ENCODE data around the gene SAP25. TPM values are rescaled to one million over a fixed set of nuclear protein-coding genes. Genes with fewer than 3 reads are reported as not detected.

The SAP25 gene
- total RNA-seq = not detected in 2 replicates

DNA sequence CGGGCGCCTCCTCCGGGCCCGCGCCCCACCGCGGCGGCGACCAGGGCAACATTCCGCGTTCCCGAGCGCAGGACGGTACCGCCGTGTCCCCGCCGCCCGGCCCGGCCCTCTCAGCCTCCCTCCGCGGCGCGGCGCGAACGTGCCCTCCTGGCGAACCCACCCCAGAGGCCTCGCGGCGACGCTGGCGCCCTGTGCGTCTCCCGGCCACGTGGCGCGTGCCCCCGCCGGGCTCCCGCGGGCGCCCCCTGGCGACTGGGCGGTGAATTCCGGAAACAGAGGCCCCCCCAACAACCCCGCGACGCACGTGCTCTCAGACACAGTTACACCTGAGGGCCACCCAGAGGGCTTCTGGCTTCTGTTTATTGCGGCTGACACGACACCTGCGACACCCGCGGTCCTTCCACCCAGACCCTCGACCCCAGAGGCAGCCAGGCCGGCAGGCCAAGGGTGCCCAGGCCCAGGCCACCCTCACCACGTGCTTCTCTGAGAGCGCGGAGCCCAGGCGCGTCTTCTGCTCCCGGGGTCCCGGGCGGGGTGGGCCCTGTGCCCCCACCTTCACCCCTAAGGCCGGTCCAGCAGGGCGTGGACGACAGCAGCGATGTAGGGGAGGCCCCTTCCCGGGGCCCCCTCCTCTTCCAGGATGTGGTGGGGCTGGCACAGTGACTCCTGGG is at the start of gene SAP25:
Gene SAP25 (minus strand): TSS at position 210 of the 671 bp plus-strand sequence. CDS start 158 bp downstream, at position 52.

DNA sequence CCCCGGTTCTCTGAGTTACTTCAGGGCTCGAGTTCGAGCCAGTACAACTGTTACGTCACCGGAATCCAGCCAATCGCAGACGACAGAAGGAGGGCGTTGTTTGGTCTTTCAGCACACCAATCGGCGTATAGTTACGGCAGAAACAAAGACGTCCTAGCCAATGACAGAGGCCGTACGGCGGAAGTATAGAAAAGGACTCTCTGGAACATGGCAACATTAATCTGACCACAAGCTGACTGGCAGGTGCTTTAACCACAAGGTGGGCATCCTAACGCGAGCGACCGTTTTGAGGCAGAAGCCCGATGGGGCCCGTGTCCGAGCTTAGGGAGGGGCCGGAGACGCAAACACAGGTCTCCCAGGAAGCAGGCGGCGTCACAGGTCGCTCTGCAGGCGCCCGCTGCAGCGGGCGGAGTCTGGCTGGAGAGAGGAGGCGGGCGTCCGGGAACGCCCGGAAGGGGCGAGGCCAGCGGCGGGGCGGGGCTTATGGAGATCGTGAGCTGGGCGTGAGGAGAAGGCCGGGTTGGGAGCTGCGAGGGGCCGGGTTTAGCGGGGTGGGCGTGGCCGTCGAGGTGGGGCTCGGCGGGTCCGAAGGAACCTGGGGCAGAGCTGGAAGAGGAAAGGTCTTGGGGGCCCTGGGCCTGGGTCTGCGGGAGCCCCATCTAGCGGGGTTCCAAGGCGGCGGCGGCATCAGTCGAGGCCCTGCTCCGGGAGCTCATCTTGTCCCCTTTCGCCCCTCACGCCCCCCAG is 38.5 kb upstream of the SAP25 start, which contains the start of gene MOSPD3:
Gene MOSPD3 (plus strand): TSS at position 558 of the 747 bp plus-strand sequence. CDS start 252 bp downstream, outside the sequence.

DNA sequence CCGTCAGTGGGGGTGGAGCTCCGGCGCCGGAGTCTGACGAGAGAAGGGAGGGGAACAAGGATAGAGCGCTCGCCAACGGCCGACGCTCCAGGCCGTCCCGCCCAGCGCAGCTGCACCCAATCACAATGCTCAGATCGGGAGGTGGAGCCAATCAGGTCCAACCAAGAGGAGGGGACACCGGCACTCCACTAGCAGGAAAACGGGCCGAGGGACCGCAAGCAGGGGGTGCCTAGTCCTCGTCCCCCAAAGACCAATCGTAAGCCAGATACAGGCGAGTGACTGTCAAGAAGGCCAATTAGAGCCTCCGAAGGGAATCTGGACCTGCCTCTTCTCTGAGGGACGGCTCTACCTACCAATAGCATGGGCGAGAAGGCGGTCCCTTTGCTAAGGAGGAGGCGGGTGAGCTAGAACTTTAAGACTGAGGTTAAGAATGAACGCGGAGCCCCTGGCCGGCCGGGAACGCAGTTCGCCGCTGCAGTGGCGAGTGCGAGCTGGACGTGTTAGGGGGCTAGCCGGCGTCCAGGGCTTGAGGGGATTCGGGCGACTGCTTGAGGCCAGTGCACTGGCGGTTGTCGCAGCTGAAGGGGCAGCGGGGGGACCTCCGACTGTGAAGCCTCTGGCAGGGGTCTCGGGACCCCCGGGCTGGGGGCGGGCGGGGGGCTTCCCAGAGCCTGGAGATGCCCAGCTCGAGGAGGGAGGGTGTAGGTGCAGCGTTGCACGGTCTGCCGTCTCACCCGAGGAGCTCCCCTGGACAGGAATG is 12.7 kb upstream of the SAP25 start, which contains the start of gene FBXO24:
Gene FBXO24 (plus strand): TSS at position 63 of the 760 bp plus-strand sequence. CDS start 298 bp downstream, at position 361.

DNA sequence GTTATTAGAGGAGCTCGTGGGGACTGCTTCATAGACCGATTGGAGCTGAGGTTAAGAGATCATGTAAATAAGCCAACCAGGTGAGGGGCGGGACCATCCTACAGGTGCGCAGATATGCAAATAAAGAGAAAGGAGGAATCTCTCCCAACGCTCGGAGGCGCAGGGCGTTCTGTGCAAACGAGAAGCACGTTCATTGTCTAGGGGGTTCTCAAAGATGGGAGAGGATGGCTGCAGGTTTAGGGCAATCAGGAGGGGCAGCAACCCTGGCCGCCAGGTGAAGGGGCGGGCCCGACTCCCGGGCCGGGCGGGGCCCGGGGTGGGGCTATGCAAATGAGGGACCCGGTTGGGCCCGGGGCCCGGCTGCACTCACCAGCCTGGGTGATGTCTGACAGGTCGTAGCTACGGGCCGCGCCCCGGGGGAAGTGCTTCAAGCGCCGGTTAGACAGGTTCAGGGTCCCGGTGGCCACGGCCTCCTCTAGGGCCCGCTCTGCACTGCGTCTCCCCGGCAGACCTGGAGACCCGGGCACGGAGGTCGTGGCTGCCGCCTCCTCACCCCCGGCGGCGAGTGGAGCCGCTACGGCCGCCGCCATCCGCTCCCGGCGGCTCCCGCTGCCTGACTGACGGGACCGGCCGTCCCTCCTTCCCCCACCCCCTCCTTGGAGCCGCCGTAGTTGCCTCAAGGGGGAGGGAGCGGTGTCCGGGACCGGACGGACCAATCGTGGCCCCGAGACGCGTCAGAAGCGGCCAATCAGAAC is 12.0 kb upstream of the SAP25 start, which contains the start of gene LRCH4:
Gene LRCH4 (minus strand): TSS at position 619 of the 755 bp plus-strand sequence. CDS start 29 bp downstream, at position 590.

DNA sequence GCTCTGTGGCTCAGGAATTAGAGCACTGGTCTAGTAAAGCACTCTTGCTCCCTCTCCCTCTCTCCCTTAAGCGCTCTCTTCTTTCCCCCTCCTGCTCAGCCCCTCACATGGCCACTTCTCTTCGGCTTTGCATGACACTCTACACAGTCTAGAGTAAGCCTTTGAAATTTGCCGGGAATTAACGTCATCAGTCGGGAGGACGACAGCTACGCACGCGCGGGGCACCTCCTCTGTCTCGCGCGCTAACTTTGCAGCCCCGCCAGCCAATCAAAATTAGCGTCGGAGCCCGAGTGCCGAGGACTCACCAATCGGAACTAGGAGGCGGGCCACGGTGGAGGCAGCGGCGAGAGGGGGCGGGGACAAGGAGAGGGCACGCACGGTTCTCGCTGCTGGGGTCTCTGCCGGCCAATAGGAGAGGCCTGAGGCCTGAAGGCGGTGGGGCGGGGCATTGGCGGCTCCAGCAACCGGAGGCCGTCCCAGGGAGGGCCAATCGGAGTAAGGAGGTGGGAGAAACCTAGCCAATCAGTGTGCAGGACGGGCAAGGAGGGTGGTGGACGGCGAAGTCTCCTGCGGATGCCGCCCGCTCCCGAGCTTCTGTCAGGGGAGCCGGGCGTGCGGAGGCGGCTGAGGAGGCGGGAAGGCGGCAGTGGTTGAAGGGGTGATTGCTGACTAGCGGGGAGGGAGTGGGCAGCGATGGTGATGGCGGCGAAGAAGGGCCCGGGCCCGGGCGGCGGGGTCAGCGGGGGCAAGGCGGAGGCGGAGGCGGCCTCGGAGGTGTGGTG is 34.9 kb downstream of the SAP25 start, which contains the start of gene AGFG2:
Gene AGFG2 (plus strand): TSS at position 550 of the 782 bp plus-strand sequence. CDS start 144 bp downstream, at position 694.

Other genes starting within 250 kb of the SAP25 start
- gene PILRB, start 215.8 kb downstream of the SAP25 start, total RNA-seq = 14.1 and 18.6 TPM in 2 replicates
- not detected in 2 replicates for gene PILRA, start 200.4 kb downstream of the SAP25 start, total RNA-seq
- 0.60 and 0.98 TPM in 2 replicates for gene ZCWPW1, start 145.2 kb downstream of the SAP25 start, total RNA-seq
- gene MEPCE, start 144.1 kb downstream of the SAP25 start, total RNA-seq = 38.4 and 42.4 TPM in 2 replicates
- gene PPP1R35, start 137.4 kb downstream of the SAP25 start, total RNA-seq = 26.4 and 38.2 TPM in 2 replicates
- gene SPACDR, start 109.6 kb downstream of the SAP25 start, total RNA-seq = 0.87 and 3.4 TPM in 2 replicates
- 62.0 and 63.5 TPM in 2 replicates for gene TSC22D4, start 94.7 kb downstream of the SAP25 start, total RNA-seq
- gene NYAP1, start 90.0 kb downstream of the SAP25 start, total RNA-seq = 2.1 and 2.9 TPM in 2 replicates
- 46.2 and 49.0 TPM in 2 replicates for gene AGFG2, start 34.7 kb downstream of the SAP25 start, total RNA-seq
- 30.4 and 38.0 TPM in 2 replicates for gene LRCH4, start 12.2 kb upstream of the SAP25 start, total RNA-seq
- gene FBXO24, start 12.4 kb upstream of the SAP25 start, total RNA-seq = 1.00 TPM in 1 of 2 replicates, not detected in the other
- 1.2 and 2.3 TPM in 2 replicates for gene PCOLCE, start 28.5 kb upstream of the SAP25 start, total RNA-seq
- 13.2 and 16.8 TPM in 2 replicates for gene MOSPD3, start 38.6 kb upstream of the SAP25 start, total RNA-seq
- under 0.01 and 0.44 TPM in 2 replicates for gene TFR2, start 67.7 kb upstream of the SAP25 start, total RNA-seq
- not detected in 2 replicates for gene ACTL6B, start 82.5 kb upstream of the SAP25 start, total RNA-seq
- gene GNB2, start 99.8 kb upstream of the SAP25 start, total RNA-seq = 266 and 289 TPM in 2 replicates
- 12.0 and 14.1 TPM in 2 replicates for gene GIGYF1, start 120.3 kb upstream of the SAP25 start, total RNA-seq
- 50.1 and 59.9 TPM in 2 replicates for gene POP7, start 132.2 kb upstream of the SAP25 start, total RNA-seq
- not detected in 2 replicates for gene EPO, start 146.6 kb upstream of the SAP25 start, total RNA-seq
- gene ZAN, start 159.7 kb upstream of the SAP25 start, total RNA-seq = not detected in 2 replicates